HFFc6 (cell line): Measurements from ENCODE around the gene KRT80. TPM values are rescaled to one million over a fixed set of nuclear protein-coding genes. Genes with fewer than 3 reads are reported as not detected.
A peak's percentile ranks its signal among the peaks of the same experiment; 100 is the strongest.

Experiments
- DNase-seq: peaks from one replicate; pipeline ENCODE4 v3.0.0-alpha.2; 2018
- H3K27ac Mint-ChIP-seq: 2 replicates; pipeline ENCODE4 v1.8.0; 2020; ENCODE audit warnings: mild to moderate bottlenecking, mixed read lengths
- H3K27me3 Mint-ChIP-seq: 2 replicates; pipeline ENCODE4 v1.8.0; 2021; ENCODE audit warnings: mild to moderate bottlenecking, moderate library complexity, mixed read lengths; ENCODE audit not compliant: insufficient read depth
- H3K36me3 Mint-ChIP-seq: 2 replicates; pipeline ENCODE4 v1.8.0; 2021; ENCODE audit warnings: low read depth, mixed read lengths
- H3K4me1 Mint-ChIP-seq: 2 replicates; pipeline ENCODE4 v1.8.0; 2020; ENCODE audit warnings: low read depth, mixed read lengths
- H3K4me3 Mint-ChIP-seq: 2 replicates; pipeline ENCODE4 v1.8.0; 2020; ENCODE audit warnings: mild to moderate bottlenecking, moderate library complexity, mixed read lengths
- H3K9me3 Mint-ChIP-seq: 2 replicates; pipeline ENCODE4 v1.8.0; 2020; ENCODE audit warnings: mild to moderate bottlenecking, mixed read lengths
- total RNA-seq, 6 experiments: library from RNA; stranded (reverse); fragmentation: NEBNext Ultra II Directional; extraction: Animal tissue kit (Norgen Biotek cat#: 25700); gene quantifications; 2 replicates in 1 of 6; 3 replicates in 5 of 6; pipeline ENCODE4 v1.2.3, GENCODE V29; 2021
- TF ChIP-seq, protein P1 (sequence below): fragments of 200-600 bp; sonication (generic); IDR thresholded peaks from 2 replicates; pipeline ENCODE4 v1.5.0; 2021; ENCODE audit warnings: antibody characterized with exemption, mild to moderate bottlenecking

Gene KRT80
- total RNA-seq, 6 experiments from 2014 or later = 2.3 to 3.7 (median 2.8) TPM

DNA sequence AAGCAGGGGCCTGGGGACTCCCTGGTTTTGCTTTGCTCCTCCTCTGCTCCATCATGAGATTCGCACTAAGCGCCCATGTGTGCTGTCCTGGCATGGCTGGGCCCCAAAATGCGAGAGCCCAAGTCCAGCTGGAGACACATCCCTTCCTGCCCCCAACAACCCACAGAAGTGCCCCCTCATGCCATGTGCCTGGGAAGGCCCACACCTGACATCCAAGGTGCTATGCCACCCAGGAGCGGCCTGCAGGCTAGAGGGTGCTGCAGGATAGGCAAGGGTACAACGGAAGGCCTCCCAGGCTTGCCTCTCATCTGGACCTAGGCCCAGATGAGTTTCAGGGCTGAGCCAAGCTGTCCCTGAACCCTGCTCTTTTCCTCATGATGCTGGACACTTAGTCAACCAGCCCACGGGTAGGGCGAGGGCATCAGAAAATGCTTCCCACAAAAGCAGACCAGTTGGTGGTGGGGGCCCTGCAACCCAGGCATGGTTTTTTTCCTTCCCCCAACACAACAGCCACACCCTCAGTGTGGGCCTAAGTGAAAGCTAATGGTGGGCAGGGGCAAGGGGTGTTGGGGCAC, 13.2 kb upstream of the KRT80 start:
- Mint-ChIP-seq H3K4me3 (no peak overlapping the region), H3K36me3 (no peaks in the 10 kb centered on the region), H3K27me3 (no peaks in the 10 kb centered on the region; the same call in 1 of the 2 replicates), H3K9me3 (no peaks in the 10 kb centered on the region), H3K27ac (no peak overlapping the region), H3K4me1 (peaks cover 84% of the 10 kb centered on the region)
- no peak for DNase-seq
- TF ChIP-seq, protein P1, sequence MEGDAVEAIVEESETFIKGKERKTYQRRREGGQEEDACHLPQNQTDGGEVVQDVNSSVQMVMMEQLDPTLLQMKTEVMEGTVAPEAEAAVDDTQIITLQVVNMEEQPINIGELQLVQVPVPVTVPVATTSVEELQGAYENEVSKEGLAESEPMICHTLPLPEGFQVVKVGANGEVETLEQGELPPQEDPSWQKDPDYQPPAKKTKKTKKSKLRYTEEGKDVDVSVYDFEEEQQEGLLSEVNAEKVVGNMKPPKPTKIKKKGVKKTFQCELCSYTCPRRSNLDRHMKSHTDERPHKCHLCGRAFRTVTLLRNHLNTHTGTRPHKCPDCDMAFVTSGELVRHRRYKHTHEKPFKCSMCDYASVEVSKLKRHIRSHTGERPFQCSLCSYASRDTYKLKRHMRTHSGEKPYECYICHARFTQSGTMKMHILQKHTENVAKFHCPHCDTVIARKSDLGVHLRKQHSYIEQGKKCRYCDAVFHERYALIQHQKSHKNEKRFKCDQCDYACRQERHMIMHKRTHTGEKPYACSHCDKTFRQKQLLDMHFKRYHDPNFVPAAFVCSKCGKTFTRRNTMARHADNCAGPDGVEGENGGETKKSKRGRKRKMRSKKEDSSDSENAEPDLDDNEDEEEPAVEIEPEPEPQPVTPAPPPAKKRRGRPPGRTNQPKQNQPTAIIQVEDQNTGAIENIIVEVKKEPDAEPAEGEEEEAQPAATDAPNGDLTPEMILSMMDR = no peak

DNA sequence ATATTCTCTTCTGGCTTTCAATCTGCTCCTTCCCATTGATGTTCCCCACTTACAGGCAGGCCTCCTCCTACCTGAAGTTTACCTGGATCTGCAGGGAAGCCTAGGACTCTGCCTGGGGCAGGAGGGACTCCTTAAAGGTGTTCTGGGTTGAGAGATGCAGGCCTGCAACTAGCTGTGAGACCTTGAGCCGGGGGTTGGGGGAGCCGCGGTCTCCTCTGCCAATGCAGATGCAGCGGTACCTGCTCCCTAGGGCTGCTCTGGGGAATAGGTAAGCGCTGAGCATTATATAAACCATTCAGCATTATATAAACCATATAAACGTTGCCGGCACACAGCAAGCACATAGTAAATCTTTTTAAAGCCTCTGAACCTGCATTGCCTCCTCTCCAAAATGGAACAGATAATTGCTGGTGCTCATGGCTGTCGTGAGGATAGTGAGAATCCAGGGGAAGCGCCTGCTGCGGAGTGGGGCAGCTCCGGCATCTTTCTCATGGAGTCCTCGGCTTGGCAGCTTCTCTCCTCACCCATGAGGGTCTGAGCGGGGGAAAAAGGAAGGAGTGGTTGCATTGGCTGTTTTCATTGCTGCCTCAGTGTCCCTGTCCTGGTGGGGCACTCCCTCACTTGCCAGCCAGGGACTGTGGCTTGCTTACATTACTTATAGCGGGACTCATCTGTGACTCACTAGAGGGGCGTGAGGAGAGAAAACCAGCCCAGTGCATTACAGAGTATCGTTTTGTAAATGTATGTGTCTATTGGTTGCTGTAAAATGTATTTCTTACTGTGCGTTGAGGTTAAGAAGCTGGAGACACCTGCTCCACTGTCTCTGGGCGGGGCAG, 12.5 kb upstream of the KRT80 start:
- no peaks in the 10 kb centered on the region for H3K9me3 Mint-ChIP-seq
- peak overlapping the region; percentile 95 for H3K27ac Mint-ChIP-seq
- DNase-seq = peak; percentile 49
- TF ChIP-seq, protein P1 = no peak
- peaks cover 77% of the 10 kb centered on the region for H3K4me1 Mint-ChIP-seq
- no peaks in the 10 kb centered on the region; the same call in 1 of the 2 replicates for H3K27me3 Mint-ChIP-seq
- H3K4me3 Mint-ChIP-seq = no peak overlapping the region; the same call in 1 of the 2 replicates
- H3K36me3 Mint-ChIP-seq = no peaks in the 10 kb centered on the region

DNA sequence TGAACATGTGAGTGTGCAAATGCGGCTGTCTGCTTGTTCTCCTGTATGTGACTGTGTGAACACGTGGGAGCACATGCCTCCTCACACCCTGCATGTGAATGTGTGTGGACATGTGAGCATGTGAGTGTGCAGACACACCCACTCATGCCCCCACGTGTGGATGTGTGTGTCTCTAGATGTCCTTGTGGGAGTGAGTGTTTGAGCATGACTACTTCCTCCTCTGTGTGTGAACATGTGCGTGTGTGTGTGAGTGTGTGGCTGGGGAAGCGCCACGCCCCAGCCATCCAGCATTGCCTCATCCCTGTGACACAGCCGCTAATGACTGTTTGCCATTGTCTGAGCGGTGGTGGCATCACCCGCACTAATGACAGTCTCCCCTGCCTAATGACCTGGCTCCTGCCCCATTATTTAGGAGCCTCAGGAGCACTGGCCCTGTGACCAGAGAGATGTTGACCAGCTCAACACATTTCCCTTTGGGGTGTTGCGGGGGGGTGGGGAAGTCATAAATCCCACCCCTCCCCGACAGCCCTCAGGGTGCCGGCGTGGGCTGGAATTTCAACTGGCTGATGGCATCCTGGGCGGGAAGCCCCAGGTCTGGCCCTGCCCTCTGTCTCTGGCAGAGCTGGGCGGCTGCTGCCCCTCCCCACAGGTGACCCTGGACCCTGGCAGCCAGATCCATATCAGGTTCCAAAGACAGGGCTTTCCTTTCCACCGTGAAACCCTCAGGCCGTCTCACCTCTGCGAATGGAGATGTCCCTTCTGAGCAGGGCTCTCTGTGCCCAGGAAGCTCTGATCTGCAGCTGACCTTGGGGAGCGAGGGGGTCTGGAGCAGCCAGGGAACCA, 11.5 kb upstream of the KRT80 start:
- TF ChIP-seq, protein P1 = no peak
- Mint-ChIP-seq H3K9me3 (no peaks in the 10 kb centered on the region), H3K4me3 (peak overlapping the region; percentile 71), H3K27ac (peak overlapping the region; percentile 95), H3K4me1 (peaks cover 78% of the 10 kb centered on the region), H3K36me3 (no peaks in the 10 kb centered on the region), H3K27me3 (no peaks in the 10 kb centered on the region; the same call in 1 of the 2 replicates)
- DNase-seq = peak; percentile 95

DNA sequence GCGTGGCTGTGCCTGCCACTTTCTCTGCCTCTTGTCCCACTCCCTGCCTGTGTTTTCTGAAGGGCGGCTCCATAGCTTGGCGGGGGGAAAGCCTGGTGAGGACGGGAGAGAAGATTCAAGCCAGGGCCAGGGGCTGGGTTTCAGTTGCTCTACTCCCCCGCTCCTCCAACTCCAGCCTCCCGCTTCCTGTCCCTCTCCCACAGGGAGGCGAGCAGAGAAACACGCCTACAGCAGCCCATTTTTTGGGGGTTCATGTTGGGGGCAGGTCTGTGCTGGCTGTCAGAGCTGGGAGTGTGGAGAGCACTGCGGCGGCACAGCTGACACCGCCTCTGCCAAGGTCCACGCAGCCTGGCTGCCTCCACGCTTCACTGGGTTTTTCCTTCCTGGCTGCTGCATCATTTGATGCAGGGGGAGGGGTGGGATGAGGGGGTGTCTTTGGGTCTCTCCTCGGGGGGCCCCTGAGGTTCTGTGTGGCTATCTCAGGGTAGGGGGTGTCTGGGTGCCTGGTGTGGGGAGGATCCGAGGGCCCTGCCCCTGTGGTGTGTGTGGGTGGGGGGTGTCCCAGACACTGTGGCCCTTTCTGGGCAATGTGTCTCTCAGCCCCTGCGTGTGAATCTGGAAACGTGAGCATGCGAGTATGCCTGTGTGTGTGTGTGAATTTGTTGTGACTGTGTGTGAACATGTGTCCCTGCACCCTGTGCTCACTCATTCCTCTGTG, 10.7 kb upstream of the KRT80 start:
- Mint-ChIP-seq H3K4me1 (peaks cover 78% of the 10 kb centered on the region), H3K27ac (peak overlapping the region; percentile 95), H3K9me3 (no peaks in the 10 kb centered on the region), H3K36me3 (no peaks in the 10 kb centered on the region), H3K4me3 (peak overlapping the region; percentile 71), H3K27me3 (no peaks in the 10 kb centered on the region; the same call in 1 of the 2 replicates)
- TF ChIP-seq, protein P1 = no peak
- no peak for DNase-seq

DNA sequence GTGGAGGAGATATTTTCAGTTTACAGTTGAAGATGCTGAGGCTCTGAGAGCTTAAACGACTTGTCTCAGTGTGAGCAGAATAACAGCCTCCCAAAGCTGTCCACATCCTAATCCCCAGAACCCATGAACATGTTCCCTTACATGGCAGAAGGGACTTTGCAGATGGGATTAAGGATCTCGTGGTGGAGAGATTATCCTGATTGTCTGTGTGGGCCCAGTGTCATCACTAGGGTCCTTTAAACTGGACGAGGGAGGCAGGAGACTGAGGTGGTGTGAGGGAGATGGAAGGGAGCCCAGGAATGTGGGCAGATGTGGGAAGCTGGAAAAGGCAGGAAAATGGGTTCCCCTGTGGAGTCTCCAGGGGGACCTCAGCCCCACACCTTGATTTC, 9.6 kb upstream of the KRT80 start:
- Mint-ChIP-seq H3K36me3 (no peaks in the 10 kb centered on the region), H3K9me3 (no peaks in the 10 kb centered on the region), H3K27me3 (no peaks in the 10 kb centered on the region; the same call in 1 of the 2 replicates)

More for the DNA sequence above, 9.6 kb upstream of the KRT80 start:
- Mint-ChIP-seq H3K4me1 (peaks cover 71% of the 10 kb centered on the region), H3K4me3 (peak overlapping the region; percentile 28; the same call in 1 of the 2 replicates), H3K27ac (peak overlapping the region; percentile 85)
- TF ChIP-seq, protein P1 = no peak
- DNase-seq = no peak
